Prostate gland (tissue), 2 donors: ENCODE data around the gene SLC3A2. TPM values are rescaled to one million over a fixed set of nuclear protein-coding genes. Genes with fewer than 3 reads are reported as not detected.

Source experiments
- DNase-seq: peaks from one replicate; pipeline ENCODE4 v3.0.0-alpha.2; 2019; ENCODE audit warnings: low spot score
- H3K27ac ChIP-seq, 2 donors: fragments of 200-600 bp; sonication (generic); 2 replicates each; pipeline ENCODE4 v1.5.1; 2017 to 2019
- H3K27me3 ChIP-seq: fragments of 200-600 bp; sonication (generic); replicated peaks from 2 replicates; pipeline ENCODE4 v1.5.1; 2019; ENCODE audit not compliant: insufficient read depth
- H3K36me3 ChIP-seq, 2 donors: fragments of 200-600 bp; sonication (generic); 1 replicate in 1 of 2; 2 replicates in 1 of 2; pipeline versions ENCODE4 v1.5.1 to v1.8.1; 2017 to 2019
- H3K4me1 ChIP-seq: fragments of 200-600 bp; sonication (generic); replicated peaks from 2 replicates; pipeline ENCODE4 v1.5.1; 2019
- H3K4me3 ChIP-seq, 2 donors: fragments of 200-600 bp; sonication (generic); 2 replicates each; pipeline ENCODE4 v1.5.1; 2017 to 2019
- H3K9me3 ChIP-seq: fragments of 200-600 bp; sonication (generic); 2 replicates; pipeline ENCODE4 v1.5.1; 2017
- CTCF ChIP-seq, 4 experiments: fragments of 200-600 bp in 2 of 4; fragments of 450-650 bp in 2 of 4; sonication (generic) in 2 of 4; IDR thresholded peaks; 1 replicate in 3 of 4; 2 replicates in 1 of 4; pipeline ENCODE4 v1.5.1; 2016 to 2019; ENCODE audit warnings: antibody characterized with exemption in 4 of 4, mild to moderate bottlenecking in 2 of 4, moderate library complexity in 2 of 4
- POLR2A ChIP-seq: fragments of 450-650 bp; IDR thresholded peaks from one replicate; pipeline ENCODE4 v1.6.1; 2016; ENCODE audit warnings: antibody characterized with exemption, mild to moderate bottlenecking
- POLR2AphosphoS5 ChIP-seq: sonication (generic); formaldehyde crosslinking; IDR thresholded peaks from one replicate; pipeline ENCODE4 v1.6.1; 2017; ENCODE audit warnings: antibody characterized with exemption
- WGBS: methylation state at CpG from one replicate; pipeline ENCODE4 v1.1.5; 2018; 5-methylcytosine and 5-hydroxymethylcytosine counted together
- intact Hi-C: fragments of 100-400 bp; cut with DNase I; formaldehyde crosslinking; loops from one replicate; pipeline ENCODE4 v1.14.2; 2022
- total RNA-seq, 2 donors: library from RNA; depleted of rRNA; stranded (reverse); fragments of >200 nt; gene quantifications; one replicate each; pipeline ENCODE4 v1.1.0, GENCODE V29; 2016

Gene SLC3A2
- total RNA-seq, 2 donors from 2014 or later: 158 to 235 TPM

GRCh38 chr11:62930157-62930556 is 49.5 kb downstream of the SLC3A2 start:
- no peaks in the 10 kb centered on the region for H3K9me3 ChIP-seq
- DNase-seq: no peak
- no peaks in the 10 kb centered on the region for H3K36me3 ChIP-seq
- 66% methylated on average over 4 of the region's 4 CpGs for WGBS
- intact Hi-C loops: no loop called here
- no peaks in the 10 kb centered on the region for H3K27me3 ChIP-seq
- H3K4me1 ChIP-seq: no peaks in the 10 kb centered on the region
- H3K4me3 ChIP-seq: no peak overlapping the region
- no peak for TF ChIP-seq CTCF (IDR thresholded peaks at IDR 0.05)
- TF ChIP-seq POLR2A: no peak
- no peak for TF ChIP-seq POLR2AphosphoS5
- H3K27ac ChIP-seq: no peak overlapping the region

GRCh38 chr11:62930666-62931065 is 50.0 kb downstream of the SLC3A2 start:
- no peak for DNase-seq
- Histone ChIP-seq H3K36me3 (no peaks in the 10 kb centered on the region), H3K27ac (no peak overlapping the region), H3K9me3 (no peaks in the 10 kb centered on the region), H3K4me3 (no peak overlapping the region), H3K27me3 (no peaks in the 10 kb centered on the region), H3K4me1 (no peaks in the 10 kb centered on the region)
- no peak for TF ChIP-seq POLR2AphosphoS5
- TF ChIP-seq POLR2A: no peak
- no peak for TF ChIP-seq CTCF (IDR thresholded peaks at IDR 0.05)
- WGBS: 67% methylated on average over 1 of the region's 1 CpG
- intact Hi-C loops: no loop called here

GRCh38 chr11:62931499-62932278 is 51.0 kb downstream of the SLC3A2 start:
- intact Hi-C loops: no loop called here
- Histone ChIP-seq H3K36me3 (no peaks in the 10 kb centered on the region), H3K4me1 (peaks cover 3% of the 10 kb centered on the region), H3K9me3 (no peaks in the 10 kb centered on the region), H3K27ac (no peak overlapping the region), H3K4me3 (no peak overlapping the region), H3K27me3 (no peaks in the 10 kb centered on the region)
- TF ChIP-seq POLR2AphosphoS5 (no peak), POLR2A (no peak), CTCF (IDR thresholded peaks at IDR 0.05) (no peak)
- no peak for DNase-seq
- WGBS: 73% methylated on average over 8 of the region's 8 CpGs

- Histone ChIP-seq H3K9me3 (no peaks in the 10 kb centered on the region), H3K36me3 (no peaks in the 10 kb centered on the region), H3K27me3 (no peaks in the 10 kb centered on the region), H3K4me1 (peaks cover 5% of the 10 kb centered on the region), H3K27ac (no peak overlapping the region), H3K4me3 (no peak overlapping the region)
- intact Hi-C loops: no loop called here
- 81% methylated on average over 13 of the region's 13 CpGs for WGBS
- TF ChIP-seq CTCF (IDR thresholded peaks at IDR 0.05): no peak
- TF ChIP-seq POLR2A: no peak
- no peak for TF ChIP-seq POLR2AphosphoS5
- DNase-seq: no peak
Observed at GRCh38 chr11:62933285-62933684, 52.6 kb downstream of the SLC3A2 start.
